Heart left ventricle (tissue), 13 donors: ENCODE data around the gene HOXB2.

Source experiments
- POLR2A ChIP-seq, 2 donors: fragments of 450-650 bp; IDR thresholded peaks; one replicate each; pipeline ENCODE4 v1.6.1; 2017; ENCODE audit warnings: antibody characterized with exemption in 2 of 2, mild to moderate bottlenecking in 2 of 2, moderate library complexity in 2 of 2
- TF ChIP-seq, protein P1 (sequence below), 12 donors: fragments of 200-600 bp; sonication (generic) in 4 of 12; IDR thresholded peaks; one replicate each; pipeline versions ENCODE4 v1.5.0 to v1.8.0; 2018 to 2022; ENCODE audit warnings: antibody characterized with exemption in 12 of 12, mild to moderate bottlenecking in 5 of 12
- donor health status: ischemic (EF 13 %, LVEDD 7.1; RV severe dilation, severe dysfunction).
- donor health status: DM: no; HTN: yes; CAD: no.
- donor health status: DM: no; HTN: no; CAD: no.
- donor health status: ischemic (EF 25% LVEDD 6.9; RV normal size, moderate dysfunction).
- donor health status: ischemic (EF 25% LVEDD 5.7; RV mildly dilated, moderate dysfunction).
- donor health status: ischemic (EF 35%, LVEDD 5.7; RV mildly dilated, moderate dysfunction).
- donor health status: nonischemic (EF 11% LVEDD 7.7; RV severe dilation, severe dysfunction).
- donor health status: DM: yes; HTN: yes; CAD: no.
- donor health status: PGD.
- donor health status: ischemic (EF 29% LVEDD 5.4; RV normal size, mild dysfunction).
- donor health status: nonischemic (EF 23%, LVEDD 6.1; RV moderate dilation, normal function).

DNA sequence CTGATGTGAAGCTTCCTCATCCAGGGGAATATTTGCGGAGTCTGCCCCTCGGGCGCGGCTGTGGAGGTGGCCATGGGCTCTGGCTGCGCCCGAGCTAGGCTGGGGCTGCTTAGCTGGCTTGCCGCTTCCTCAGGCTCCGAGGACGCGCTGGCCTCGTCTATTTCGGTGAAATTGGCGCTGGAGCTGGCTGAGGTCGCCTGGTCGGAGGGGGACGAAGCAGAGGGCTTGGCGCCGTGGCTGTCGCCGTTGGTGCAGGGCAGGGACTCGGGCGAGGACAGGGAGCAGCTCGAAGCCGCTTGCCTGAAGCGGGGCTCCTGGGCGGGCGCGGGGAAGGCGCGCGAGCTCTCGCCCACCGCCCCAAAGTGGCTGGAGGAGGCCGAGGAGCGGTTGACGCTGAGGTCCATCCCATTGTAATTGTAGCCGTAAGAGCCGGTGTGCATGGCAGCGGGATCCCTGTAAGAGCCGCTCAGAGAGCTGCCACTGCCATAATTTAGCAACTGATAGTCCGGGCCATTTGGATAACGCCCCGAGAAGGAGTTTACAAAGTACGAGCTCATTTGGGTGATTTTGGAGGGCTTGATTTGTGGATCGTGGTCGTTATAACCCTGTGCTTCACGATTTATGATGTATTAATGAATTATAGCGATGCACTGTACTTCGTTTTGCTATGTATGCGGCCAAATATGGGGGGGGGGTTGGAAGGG lies 48.4 kb upstream of the HOXB2 start, which contains the start of gene HOXB5:
- TF ChIP-seq, protein P1, sequence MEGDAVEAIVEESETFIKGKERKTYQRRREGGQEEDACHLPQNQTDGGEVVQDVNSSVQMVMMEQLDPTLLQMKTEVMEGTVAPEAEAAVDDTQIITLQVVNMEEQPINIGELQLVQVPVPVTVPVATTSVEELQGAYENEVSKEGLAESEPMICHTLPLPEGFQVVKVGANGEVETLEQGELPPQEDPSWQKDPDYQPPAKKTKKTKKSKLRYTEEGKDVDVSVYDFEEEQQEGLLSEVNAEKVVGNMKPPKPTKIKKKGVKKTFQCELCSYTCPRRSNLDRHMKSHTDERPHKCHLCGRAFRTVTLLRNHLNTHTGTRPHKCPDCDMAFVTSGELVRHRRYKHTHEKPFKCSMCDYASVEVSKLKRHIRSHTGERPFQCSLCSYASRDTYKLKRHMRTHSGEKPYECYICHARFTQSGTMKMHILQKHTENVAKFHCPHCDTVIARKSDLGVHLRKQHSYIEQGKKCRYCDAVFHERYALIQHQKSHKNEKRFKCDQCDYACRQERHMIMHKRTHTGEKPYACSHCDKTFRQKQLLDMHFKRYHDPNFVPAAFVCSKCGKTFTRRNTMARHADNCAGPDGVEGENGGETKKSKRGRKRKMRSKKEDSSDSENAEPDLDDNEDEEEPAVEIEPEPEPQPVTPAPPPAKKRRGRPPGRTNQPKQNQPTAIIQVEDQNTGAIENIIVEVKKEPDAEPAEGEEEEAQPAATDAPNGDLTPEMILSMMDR (IDR thresholded peaks at IDR 0.05): no peak
- no peak for TF ChIP-seq POLR2A (IDR thresholded peaks at IDR 0.05)
